GM12872 (cell line): ENCODE measurements around the gene LHFPL2.

ENCODE experiments used
- CTCF ChIP-seq: IDR thresholded peaks from 3 replicates; pipeline ENCODE4 v1.5.1; 2011; ENCODE audit warnings: low read depth, mild to moderate bottlenecking, low read length, moderate library complexity; ENCODE audit not compliant: insufficient read depth

The LHFPL2 gene

GRCh38 chr5:78610636-78611035, 37.9 kb downstream of the LHFPL2 start:
- no peak for TF ChIP-seq CTCF

GRCh38 chr5:78610163-78610583, 38.4 kb downstream of the LHFPL2 start:
- TF ChIP-seq CTCF, result no peak

- TF ChIP-seq CTCF, result no peak
These were observed 40.7 kb downstream of the LHFPL2 start for GRCh38 chr5:78607864-78608263.

- TF ChIP-seq CTCF, result no peak
These were observed 42.3 kb downstream of the LHFPL2 start for GRCh38 chr5:78606241-78606640.

GRCh38 chr5:78605611-78606010, 43.0 kb downstream of the LHFPL2 start:
- TF ChIP-seq CTCF, result no peak

GRCh38 chr5:78604689-78605285, 43.8 kb downstream of the LHFPL2 start:
- TF ChIP-seq CTCF, result no peak

- no peak for TF ChIP-seq CTCF
These were observed 44.9 kb downstream of the LHFPL2 start for GRCh38 chr5:78603636-78604175.
